ENCODE data around the gene RSPRY1. TPM values are rescaled to one million over a fixed set of nuclear protein-coding genes. Genes with fewer than 3 reads are reported as not detected.

RSPRY1 gene
- total RNA-seq, 1 donor from 2014 or later = 44.0 TPM

DNA sequence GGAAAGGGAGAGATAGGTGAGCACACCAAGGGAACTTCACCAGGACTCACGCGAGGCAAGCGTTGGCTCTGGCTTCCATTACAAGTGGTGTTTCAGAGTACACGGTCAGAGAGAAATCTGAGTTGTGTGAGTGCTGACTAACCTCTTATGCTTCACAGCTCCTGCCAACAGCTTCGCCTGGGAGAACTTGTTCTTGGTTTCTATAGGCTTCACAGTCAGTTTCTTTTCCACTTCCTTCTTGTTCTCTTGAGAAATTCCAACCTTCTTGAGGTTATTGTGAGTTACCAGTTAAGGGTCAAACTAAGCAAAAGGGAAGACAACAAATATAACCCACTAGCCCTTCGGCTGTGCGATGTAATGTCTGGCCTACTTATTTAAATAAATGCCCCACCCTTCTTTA is 19.2 kb upstream of the RSPRY1 start:
- H3K4me3 Mint-ChIP-seq = no peak overlapping the region
- DNase-seq (ENCODE audit: low spot score in 2 of 2, unreplicated experiment in 2 of 2) = no peak
- H3K9me3 Mint-ChIP-seq = no peaks in the 10 kb centered on the region
- no peak for TF ChIP-seq CTCF (IDR thresholded peaks at IDR 0.05; ENCODE audit: unreplicated experiment)
- peaks cover 2% of the 10 kb centered on the region for H3K4me1 Mint-ChIP-seq
- H3K27ac Mint-ChIP-seq = no peak overlapping the region
- peaks cover 38% of the 10 kb centered on the region for H3K36me3 Mint-ChIP-seq
- H3K27me3 Mint-ChIP-seq (ENCODE audit: low read depth) = no peaks in the 10 kb centered on the region

GRCh38 chr16:57167538-57167937 is 18.6 kb upstream of the RSPRY1 start:
- Mint-ChIP-seq H3K27ac (no peak overlapping the region), H3K36me3 (peaks cover 40% of the 10 kb centered on the region)
- no peak for DNase-seq (ENCODE audit: low spot score in 2 of 2, unreplicated experiment in 2 of 2)

GRCh38 chr16:57167953-57168352 is 18.2 kb upstream of the RSPRY1 start:
- peaks cover 2% of the 10 kb centered on the region for H3K4me1 Mint-ChIP-seq
- no peak overlapping the region for H3K27ac Mint-ChIP-seq
- no peaks in the 10 kb centered on the region for H3K9me3 Mint-ChIP-seq
- H3K27me3 Mint-ChIP-seq (ENCODE audit: low read depth) = no peaks in the 10 kb centered on the region
- no peak for TF ChIP-seq CTCF (IDR thresholded peaks at IDR 0.05; ENCODE audit: unreplicated experiment)
- no peak for DNase-seq (ENCODE audit: low spot score in 2 of 2, unreplicated experiment in 2 of 2)
- no peak overlapping the region for H3K4me3 Mint-ChIP-seq
- H3K36me3 Mint-ChIP-seq = peaks cover 44% of the 10 kb centered on the region

More at GRCh38 chr16:57167538-57167937, 18.6 kb upstream of the RSPRY1 start:
- no peaks in the 10 kb centered on the region for H3K27me3 Mint-ChIP-seq (ENCODE audit: low read depth)
- TF ChIP-seq CTCF (IDR thresholded peaks at IDR 0.05; ENCODE audit: unreplicated experiment) = no peak
- H3K4me3 Mint-ChIP-seq = no peak overlapping the region
- H3K9me3 Mint-ChIP-seq = no peaks in the 10 kb centered on the region
- peaks cover 2% of the 10 kb centered on the region for H3K4me1 Mint-ChIP-seq

DNA sequence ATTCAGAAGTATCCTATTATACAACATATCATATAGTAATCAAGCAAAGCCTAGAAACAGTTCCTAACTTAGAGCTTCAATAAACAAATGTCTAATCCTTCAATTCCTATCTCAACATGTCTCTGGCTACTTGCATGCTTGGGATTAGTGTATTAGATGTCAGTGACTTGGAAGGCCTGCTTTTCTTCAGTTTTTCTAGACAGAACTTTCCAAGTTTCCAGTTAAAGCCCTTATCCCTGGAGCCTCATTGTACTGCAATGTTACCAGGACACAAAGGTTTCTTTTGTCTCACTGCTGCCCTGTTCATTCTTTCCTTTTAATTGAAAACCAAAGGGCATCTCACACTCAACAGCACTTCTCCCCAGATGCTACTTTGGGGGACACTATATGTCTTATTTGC is 16.8 kb upstream of the RSPRY1 start:
- TF ChIP-seq CTCF (IDR thresholded peaks at IDR 0.05; ENCODE audit: unreplicated experiment) = no peak

DNA sequence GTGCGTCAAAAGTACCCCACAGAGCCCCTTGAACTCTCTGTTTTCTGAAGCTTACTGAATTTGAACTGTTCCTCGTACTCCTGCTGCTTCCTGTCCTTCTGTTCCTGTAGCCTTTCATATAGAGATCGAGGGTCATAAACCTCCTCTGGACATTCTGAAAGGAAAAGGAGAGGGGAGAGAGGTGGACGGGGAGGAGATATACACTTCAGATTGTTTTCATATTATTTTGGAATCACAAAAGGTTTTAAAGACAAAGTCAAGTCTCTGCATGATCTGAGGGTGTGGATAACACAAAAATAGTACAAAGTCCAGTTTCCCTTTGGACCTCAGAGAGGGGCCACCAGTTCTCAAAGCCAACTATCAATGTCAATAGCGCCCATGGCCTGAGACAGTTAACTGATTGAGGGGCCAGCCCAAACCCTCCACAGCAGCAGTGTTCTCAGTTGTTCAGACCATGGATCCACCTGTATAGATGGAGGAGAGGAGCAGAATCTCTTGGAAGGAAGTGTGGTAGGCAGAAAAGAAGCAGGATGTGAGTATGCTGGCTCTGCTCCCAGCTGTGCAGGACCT is 13.3 kb upstream of the RSPRY1 start:
- TF ChIP-seq CTCF (IDR thresholded peaks at IDR 0.05; ENCODE audit: unreplicated experiment) = no peak
- Mint-ChIP-seq H3K36me3 (peaks cover 26% of the 10 kb centered on the region), H3K4me3 (no peak overlapping the region), H3K27ac (no peak overlapping the region), H3K9me3 (no peaks in the 10 kb centered on the region), H3K27me3 (ENCODE audit: low read depth) (no peaks in the 10 kb centered on the region), H3K4me1 (peaks cover 10% of the 10 kb centered on the region)
- DNase-seq (ENCODE audit: low spot score in 2 of 2, unreplicated experiment in 2 of 2) = no peak

More for the DNA sequence above, 16.8 kb upstream of the RSPRY1 start:
- H3K4me1 Mint-ChIP-seq = peaks cover 2% of the 10 kb centered on the region
- no peak overlapping the region for H3K27ac Mint-ChIP-seq
- no peak overlapping the region for H3K4me3 Mint-ChIP-seq
- peaks cover 42% of the 10 kb centered on the region for H3K36me3 Mint-ChIP-seq
- no peaks in the 10 kb centered on the region for H3K9me3 Mint-ChIP-seq
- H3K27me3 Mint-ChIP-seq (ENCODE audit: low read depth) = no peaks in the 10 kb centered on the region
- DNase-seq (ENCODE audit: low spot score in 2 of 2, unreplicated experiment in 2 of 2) = no peak

GRCh38 chr16:57175896-57176295 is 10.2 kb upstream of the RSPRY1 start:
- no peak for TF ChIP-seq CTCF (IDR thresholded peaks at IDR 0.05; ENCODE audit: unreplicated experiment)
- Mint-ChIP-seq H3K9me3 (no peaks in the 10 kb centered on the region), H3K27me3 (ENCODE audit: low read depth) (no peaks in the 10 kb centered on the region), H3K4me1 (peaks cover 8% of the 10 kb centered on the region), H3K4me3 (no peak overlapping the region), H3K36me3 (peaks cover 18% of the 10 kb centered on the region), H3K27ac (peak overlapping the region; percentile 23)
- no peak for DNase-seq (ENCODE audit: low spot score in 2 of 2, unreplicated experiment in 2 of 2)
